Bronchial epithelial cell (primary cell): ENCODE measurements around the gene YIPF5. TPM values are rescaled to one million over a fixed set of nuclear protein-coding genes. Genes with fewer than 3 reads are reported as not detected.

ENCODE experiments used
- DNase-seq: peaks from one replicate; pipeline ENCODE4 v3.0.0-alpha.2; 2010; ENCODE audit warnings: low read depth
- FAIRE-seq: peaks from 2 replicates; lab custom pipeline; 2011; peaks lifted over from hg19 to GRCh38; lab: Jason Lieb, UNC
- H3K27me3 ChIP-seq: 2 replicates; pipeline ENCODE4 v1.5.1; 2011; ENCODE audit warnings: low read length; ENCODE audit not compliant: control insufficient read depth, insufficient read depth
- H3K36me3 ChIP-seq: 2 replicates; pipeline ENCODE4 v1.5.1; 2011; ENCODE audit warnings: low read length; ENCODE audit not compliant: control insufficient read depth, insufficient read depth
- H3K4me3 ChIP-seq: 2 replicates; pipeline ENCODE4 v1.5.1; 2011; ENCODE audit warnings: mild to moderate bottlenecking, low read depth, low read length, control low read depth
- CTCF ChIP-seq: IDR thresholded peaks from 2 replicates; pipeline ENCODE4 v1.5.1; 2011; ENCODE audit warnings: mild to moderate bottlenecking, moderate library complexity, low read length, control low read depth, inconsistent platforms; ENCODE audit not compliant: insufficient read depth, severe bottlenecking
- total RNA-seq: library from RNA; depleted of rRNA; stranded (reverse); fragments of >200 nt; gene quantifications from 2 replicates; pipeline ENCODE4 v1.2.1, GENCODE V29; 2014

Gene YIPF5
- total RNA-seq, 1 donor from 2014 or later, result 104 TPM

- Histone ChIP-seq H3K27me3 (no peaks in the 10 kb centered on the region), H3K4me3 (no peak overlapping the region), H3K36me3 (no peaks in the 10 kb centered on the region)
- no peak for TF ChIP-seq CTCF
- FAIRE-seq (no peak), DNase-seq (no peak)
Measured at GRCh38 chr5:144122641-144123040, 47.8 kb downstream of the YIPF5 start.

GRCh38 chr5:144122081-144122480, 48.4 kb downstream of the YIPF5 start:
- FAIRE-seq (no peak), DNase-seq (no peak)
- Histone ChIP-seq H3K36me3 (no peaks in the 10 kb centered on the region), H3K4me3 (no peak overlapping the region), H3K27me3 (no peaks in the 10 kb centered on the region)
- TF ChIP-seq CTCF, result no peak

- H3K36me3 ChIP-seq, result no peaks in the 10 kb centered on the region
- DNase-seq (peak; percentile 22), FAIRE-seq (no peak)
- H3K27me3 ChIP-seq, result no peaks in the 10 kb centered on the region
- H3K4me3 ChIP-seq, result no peak overlapping the region
- TF ChIP-seq CTCF, result no peak
Measured at GRCh38 chr5:144121577-144121976, 48.9 kb downstream of the YIPF5 start.

GRCh38 chr5:144120661-144121180, 49.7 kb downstream of the YIPF5 start:
- H3K4me3 ChIP-seq, result no peak overlapping the region
- H3K27me3 ChIP-seq, result no peaks in the 10 kb centered on the region
- FAIRE-seq (no peak), DNase-seq (no peak)
- no peak for TF ChIP-seq CTCF
- no peaks in the 10 kb centered on the region for H3K36me3 ChIP-seq

GRCh38 chr5:144117412-144117811, 53.0 kb downstream of the YIPF5 start:
- TF ChIP-seq CTCF, result no peak
- Histone ChIP-seq H3K27me3 (no peaks in the 10 kb centered on the region), H3K36me3 (no peaks in the 10 kb centered on the region), H3K4me3 (no peak overlapping the region)
- peak; percentile 28 for DNase-seq
- no peak for FAIRE-seq

- FAIRE-seq, result no peak
- no peaks in the 10 kb centered on the region for H3K36me3 ChIP-seq
Measured at GRCh38 chr5:144114571-144114970, 55.9 kb downstream of the YIPF5 start.

More at GRCh38 chr5:144114571-144114970, 55.9 kb downstream of the YIPF5 start:
- TF ChIP-seq CTCF, result no peak
- no peaks in the 10 kb centered on the region for H3K27me3 ChIP-seq
- DNase-seq, result no peak
- no peak overlapping the region for H3K4me3 ChIP-seq
